ENCODE measurements around the gene OPA3.

Gene OPA3

GRCh38 chr19:45503909-45504308 is 80.7 kb downstream of the OPA3 start:
- DNase-seq (ENCODE audit: low read depth): no peak

GRCh38 chr19:45502111-45502510 is 82.5 kb downstream of the OPA3 start:
- no peak for DNase-seq (ENCODE audit: low read depth)

- DNase-seq (ENCODE audit: low read depth): no peak
Observed at GRCh38 chr19:45501730-45502014, 82.9 kb downstream of the OPA3 start.

- no peak for DNase-seq (ENCODE audit: low read depth)
Observed at GRCh38 chr19:45500918-45501729, 83.5 kb downstream of the OPA3 start.

GRCh38 chr19:45499196-45500180 is 85.1 kb downstream of the OPA3 start:
- no peak for DNase-seq (ENCODE audit: low read depth)

- DNase-seq (ENCODE audit: low read depth): no peak
Observed at GRCh38 chr19:45498411-45499195, 86.0 kb downstream of the OPA3 start, which contains the start of gene PPM1N. Gene PPM1N (plus strand): TSS chr19:45498443. CDS start chr19:45498473, 30 bp downstream.

- no peak for DNase-seq (ENCODE audit: low read depth)
Observed at GRCh38 chr19:45497791-45498190, 86.8 kb downstream of the OPA3 start.

GRCh38 chr19:45496349-45496953 is 88.2 kb downstream of the OPA3 start:
- DNase-seq (ENCODE audit: low read depth): no peak

GRCh38 chr19:45495178-45495577 is 89.4 kb downstream of the OPA3 start:
- no peak for DNase-seq (ENCODE audit: low read depth)

GRCh38 chr19:45494261-45494916 is 90.2 kb downstream of the OPA3 start:
- no peak for DNase-seq (ENCODE audit: low read depth)

- DNase-seq (ENCODE audit: low read depth): no peak
Observed at GRCh38 chr19:45492627-45493470, 91.8 kb downstream of the OPA3 start.

GRCh38 chr19:45492137-45492626 is 92.4 kb downstream of the OPA3 start:
- DNase-seq (ENCODE audit: low read depth): no peak

- DNase-seq (ENCODE audit: low read depth): no peak
Observed at GRCh38 chr19:45489216-45489855, 95.3 kb downstream of the OPA3 start.

GRCh38 chr19:45488708-45489107 is 95.9 kb downstream of the OPA3 start:
- no peak for DNase-seq (ENCODE audit: low read depth)

GRCh38 chr19:45485305-45486077 is 99.1 kb downstream of the OPA3 start:
- peak; percentile 94 for DNase-seq (ENCODE audit: low read depth)

GRCh38 chr19:45484273-45484945 is 100.2 kb downstream of the OPA3 start:
- no peak for DNase-seq (ENCODE audit: low read depth)

- DNase-seq (ENCODE audit: low read depth): no peak
Observed at GRCh38 chr19:45483033-45483432, 101.6 kb downstream of the OPA3 start.
